ENCODE measurements around the gene DYNLT1.

DYNLT1 gene

DNA sequence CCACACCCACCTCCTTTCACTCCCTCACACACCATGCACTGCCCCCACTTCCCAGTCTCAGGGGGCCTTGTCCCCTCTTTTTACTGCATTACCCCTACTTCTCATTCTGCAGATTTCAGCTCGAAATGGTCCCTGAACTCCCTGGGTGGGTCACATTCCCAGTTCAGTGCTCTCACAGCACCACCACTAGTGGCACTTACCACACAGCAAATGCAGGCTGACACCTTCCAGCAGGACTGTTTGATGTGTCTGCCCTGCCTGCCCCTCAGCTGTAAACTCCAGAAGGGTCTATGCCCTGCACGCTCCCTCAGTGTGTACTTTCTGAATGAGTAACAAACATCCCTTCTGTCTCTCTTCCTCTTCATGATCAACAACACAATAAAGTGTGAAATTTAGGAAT, 4.0 kb downstream of the DYNLT1 start:
- H3K27ac ChIP-seq (replicated peaks), result no peak overlapping the region
- H3K27me3 ChIP-seq (ENCODE audit: insufficient read depth, poor library complexity, severe bottlenecking), result no peaks in the 10 kb centered on the region
- H3K4me3 ChIP-seq (replicated peaks; ENCODE audit: insufficient read depth, low read length), result no peak overlapping the region
- no peak for DNase-seq (ENCODE audit: low read depth in 1 of 2, low spot score in 1 of 2)
- TF ChIP-seq GABPA (IDR thresholded peaks at IDR 0.05; ENCODE audit: low read depth), result no peak
- no peak for TF ChIP-seq REST (IDR thresholded peaks at IDR 0.05; ENCODE audit: insufficient replicate concordance, low read depth)

- H3K27me3 ChIP-seq (ENCODE audit: insufficient read depth, poor library complexity, severe bottlenecking), result no peaks in the 10 kb centered on the region
- no peak for DNase-seq (ENCODE audit: low read depth in 1 of 2, low spot score in 1 of 2)
- no peak overlapping the region for H3K4me3 ChIP-seq (replicated peaks; ENCODE audit: insufficient read depth, low read length)
- no peak overlapping the region for H3K27ac ChIP-seq (replicated peaks)
- TF ChIP-seq REST (IDR thresholded peaks at IDR 0.05; ENCODE audit: insufficient replicate concordance, low read depth) (no peak), GABPA (IDR thresholded peaks at IDR 0.05; ENCODE audit: low read depth) (no peak), CTCF (IDR thresholded peaks at IDR 0.05; ENCODE audit: insufficient read depth, low read length) (no peak), SPI1 (IDR thresholded peaks at IDR 0.05; ENCODE audit: borderline replicate concordance, low read depth) (no peak), POLR2AphosphoS5 (IDR thresholded peaks at IDR 0.05; ENCODE audit: low read depth) (no peak)
These were observed 5.5 kb downstream of the DYNLT1 start for GRCh38 chr6:158639056-158639455.

DNA sequence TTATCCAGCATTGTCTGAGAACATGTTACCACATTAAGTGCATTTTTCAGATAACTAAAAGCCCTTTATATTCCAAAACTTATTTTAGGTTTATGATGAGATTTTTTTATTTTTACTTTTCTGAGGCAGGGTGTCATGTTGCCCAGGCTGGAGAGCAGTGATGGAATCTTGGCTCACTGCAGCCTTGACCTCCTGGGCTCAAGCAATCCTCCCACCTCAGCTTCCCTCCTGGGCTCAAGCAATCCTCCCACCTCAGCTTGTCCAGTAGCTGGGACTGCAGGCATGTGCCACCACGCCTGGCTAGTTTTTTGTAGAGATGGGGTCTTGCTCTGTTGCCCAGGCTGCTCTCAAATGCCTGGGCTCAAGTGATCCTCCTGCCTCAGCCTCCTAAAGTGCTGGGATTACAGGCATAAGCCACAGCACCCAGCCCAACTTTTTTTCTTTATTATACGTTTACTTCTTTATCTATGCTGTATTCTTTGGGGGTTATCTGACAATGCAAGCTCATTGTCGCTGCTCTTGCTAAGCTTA, 6.2 kb downstream of the DYNLT1 start:
- H3K27ac ChIP-seq (replicated peaks), result no peak overlapping the region
- no peak overlapping the region for H3K4me3 ChIP-seq (replicated peaks; ENCODE audit: insufficient read depth, low read length)
- no peak for DNase-seq (ENCODE audit: low read depth in 1 of 2, low spot score in 1 of 2)
- TF ChIP-seq POLR2AphosphoS5 (IDR thresholded peaks at IDR 0.05; ENCODE audit: low read depth), result no peak
- TF ChIP-seq REST (IDR thresholded peaks at IDR 0.05; ENCODE audit: insufficient replicate concordance, low read depth), result no peak
- TF ChIP-seq SPI1 (IDR thresholded peaks at IDR 0.05; ENCODE audit: borderline replicate concordance, low read depth), result no peak
- TF ChIP-seq CTCF (IDR thresholded peaks at IDR 0.05; ENCODE audit: insufficient read depth, low read length), result no peak
- TF ChIP-seq GABPA (IDR thresholded peaks at IDR 0.05; ENCODE audit: low read depth), result no peak
- no peaks in the 10 kb centered on the region for H3K27me3 ChIP-seq (ENCODE audit: insufficient read depth, poor library complexity, severe bottlenecking)
